ENCODE measurements around the gene ABCG1. TPM values are rescaled to one million over a fixed set of nuclear protein-coding genes. Genes with fewer than 3 reads are reported as not detected.

The ABCG1 gene
- total and polyA plus RNA-seq, 2 donors (not counting 3 experiments of a cell fraction or from before 2014, with no cell fraction given) = 6.7 to 19.6 TPM

- H3K9me3 ChIP-seq (replicated peaks; ENCODE audit: control insufficient read depth, insufficient read depth, low read length) = no peaks in the 10 kb centered on the region
- H3K9ac ChIP-seq (replicated peaks; ENCODE audit: extremely low read depth, insufficient read depth, low read length) = no peak overlapping the region
- H3K9me1 ChIP-seq (replicated peaks; ENCODE audit: control insufficient read depth, extremely low read depth, insufficient read depth, low read length) = no peaks in the 10 kb centered on the region
- ChIA-PET CTCF (interaction anchor here (2.1 to 3.0 kb wide), 3 partner anchors 13 to 152 kb away, joined by 6 to 22 read pairs (median 10); no protein-coding TSS in a partner anchor), POLR2A (no interaction called here)
- no peak overlapping the region for H2AFZ ChIP-seq (ENCODE audit: low read depth, low read length)
- no peaks in the 10 kb centered on the region for H4K20me1 ChIP-seq (replicated peaks; ENCODE audit: control insufficient read depth, extremely low read depth, insufficient read depth, low read length)
- H3K36me3 ChIP-seq (ENCODE audit: control insufficient read depth in 2 of 2, extremely low read depth in 1 of 2, insufficient read depth in 2 of 2, low read length in 2 of 2) = no peaks in the 10 kb centered on the region
- H3K27me3 ChIP-seq (ENCODE audit: control insufficient read depth in 2 of 2, insufficient read depth in 2 of 2, low read length in 2 of 2) = no peaks in the 10 kb centered on the region
- intact Hi-C loops (cut with micrococcal nuclease) (no loop called here), dilution Hi-C loops (cut with MboI; ENCODE audit: extremely low pct_ligation_motif_present, low sequenced_read_pairs) (no loop called here)
- no peak for DNase-seq (ENCODE audit: low read depth, low spot score)
- no peaks in the 10 kb centered on the region for H3K79me2 ChIP-seq (ENCODE audit: control insufficient read depth, insufficient read depth, low read length)
- BruUV-seq (replicated peaks) = no TSS peak
- H3K4me1 ChIP-seq (ENCODE audit: control insufficient read depth, extremely low read depth, insufficient read depth, low read length) = peaks cover 10% of the 10 kb centered on the region
- TF ChIP-seq FOS (IDR thresholded peaks at IDR 0.05; ENCODE audit: borderline replicate concordance, insufficient read depth, low read length) = no peak
- no peak for TF ChIP-seq JUN (IDR thresholded peaks at IDR 0.05; ENCODE audit: borderline replicate concordance, insufficient read depth, insufficient read length, low read depth)
- TF ChIP-seq POLR2A (IDR thresholded peaks at IDR 0.05; ENCODE audit: low read depth, low read length) = no peak
- no peak for TF ChIP-seq MAX (IDR thresholded peaks at IDR 0.05; ENCODE audit: insufficient read depth, insufficient read length)
- TF ChIP-seq CTCF (IDR thresholded peaks at IDR 0.05; ENCODE audit: extremely low read depth in 1 of 2, insufficient read depth in 1 of 2, low read depth in 1 of 2, low read length in 2 of 2) = no peak
- no peak for TF ChIP-seq MYC (IDR thresholded peaks at IDR 0.05; ENCODE audit: low read depth, low read length)
- TF ChIP-seq POLR2AphosphoS5 (IDR thresholded peaks at IDR 0.05; ENCODE audit: insufficient read depth, low read depth, low read length) = no peak
- no peak for TF ChIP-seq EZH2 (IDR thresholded peaks at IDR 0.05; ENCODE audit: borderline replicate concordance, low read depth, low read length, severe bottlenecking)
- no peak for TF ChIP-seq GATA2 (IDR thresholded peaks at IDR 0.05; ENCODE audit: insufficient read depth, insufficient read length, low read depth, low read length)
- H3K27ac ChIP-seq (ENCODE audit: insufficient read depth, low read depth, low read length) = no peak overlapping the region
- H3K4me3 ChIP-seq (replicated peaks in 1 of 3; ENCODE audit: insufficient read depth in 1 of 3, low read depth in 1 of 3, low read length in 3 of 3) = no peak overlapping the region
- H3K4me2 ChIP-seq (ENCODE audit: insufficient read depth, low read length) = no peak overlapping the region
- FAIRE-seq = no peak
Measured at GRCh38 chr21:42297377-42297776, 78.4 kb downstream of the ABCG1 start.

All from endothelial cell of umbilical vein (primary cell).